ENCODE results near the gene COLEC12.

- TF ChIP-seq SIN3A (IDR thresholded peaks at IDR 0.05; ENCODE audit: low read depth) = no peak
- TF ChIP-seq POLR2A (IDR thresholded peaks at IDR 0.05; ENCODE audit: borderline replicate concordance, extremely low read depth, insufficient read depth, insufficient read length) = no peak
- TF ChIP-seq, protein P1, sequence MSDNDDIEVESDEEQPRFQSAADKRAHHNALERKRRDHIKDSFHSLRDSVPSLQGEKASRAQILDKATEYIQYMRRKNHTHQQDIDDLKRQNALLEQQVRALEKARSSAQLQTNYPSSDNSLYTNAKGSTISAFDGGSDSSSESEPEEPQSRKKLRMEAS (IDR thresholded peaks at IDR 0.05) = no peak
- no peak for TF ChIP-seq CTCF (IDR thresholded peaks at IDR 0.05 in 2 of 3, conservative IDR thresholded peaks at IDR 0.05 in 1 of 3; ENCODE audit: borderline replicate concordance in 1 of 3, insufficient read depth in 1 of 3, low read depth in 2 of 3, low read length in 2 of 3)
- no peak for TF ChIP-seq POLR2AphosphoS5 (IDR thresholded peaks at IDR 0.05; ENCODE audit: low read depth, low read length)
- no peak for TF ChIP-seq EZH2 (IDR thresholded peaks at IDR 0.05)
Measured at GRCh38 chr18:326846-327245, 173.7 kb downstream of the COLEC12 start.

Data from HCT116 (cell line).